Activated naive CD8-positive, alpha-beta T cell treated with anti-CD3 and anti-CD28 coated beads, Interleukin-2, amount 50 U/mL, for 24 hours (primary cell): ENCODE results near the gene USP37.

ENCODE experiments used
- ATAC-seq: fragments of 150-1000 bp; cut with Tn5 transposase; one replicate; pipeline ENCODE4 v1.10.0; 2021
- DNase-seq: peaks from one replicate; pipeline ENCODE4 v3.0.0; 2021
- H3K27ac Mint-ChIP-seq: one replicate; pipeline ENCODE4 v1.8.0; 2021; ENCODE audit warnings: mild to moderate bottlenecking, mixed read lengths
- H3K27me3 Mint-ChIP-seq: one replicate; pipeline ENCODE4 v1.8.0; 2021; ENCODE audit warnings: mixed read lengths
- H3K36me3 Mint-ChIP-seq: one replicate; pipeline ENCODE4 v1.8.0; 2021; ENCODE audit warnings: low read depth, mixed read lengths
- H3K4me1 Mint-ChIP-seq: one replicate; pipeline ENCODE4 v1.8.0; 2021; ENCODE audit warnings: mixed read lengths
- H3K4me3 Mint-ChIP-seq: one replicate; pipeline ENCODE4 v1.8.0; 2021; ENCODE audit warnings: mild to moderate bottlenecking, moderate library complexity, mixed read lengths
- H3K9me3 Mint-ChIP-seq: one replicate; pipeline ENCODE4 v1.8.0; 2021; ENCODE audit warnings: mixed read lengths

Gene USP37

DNA sequence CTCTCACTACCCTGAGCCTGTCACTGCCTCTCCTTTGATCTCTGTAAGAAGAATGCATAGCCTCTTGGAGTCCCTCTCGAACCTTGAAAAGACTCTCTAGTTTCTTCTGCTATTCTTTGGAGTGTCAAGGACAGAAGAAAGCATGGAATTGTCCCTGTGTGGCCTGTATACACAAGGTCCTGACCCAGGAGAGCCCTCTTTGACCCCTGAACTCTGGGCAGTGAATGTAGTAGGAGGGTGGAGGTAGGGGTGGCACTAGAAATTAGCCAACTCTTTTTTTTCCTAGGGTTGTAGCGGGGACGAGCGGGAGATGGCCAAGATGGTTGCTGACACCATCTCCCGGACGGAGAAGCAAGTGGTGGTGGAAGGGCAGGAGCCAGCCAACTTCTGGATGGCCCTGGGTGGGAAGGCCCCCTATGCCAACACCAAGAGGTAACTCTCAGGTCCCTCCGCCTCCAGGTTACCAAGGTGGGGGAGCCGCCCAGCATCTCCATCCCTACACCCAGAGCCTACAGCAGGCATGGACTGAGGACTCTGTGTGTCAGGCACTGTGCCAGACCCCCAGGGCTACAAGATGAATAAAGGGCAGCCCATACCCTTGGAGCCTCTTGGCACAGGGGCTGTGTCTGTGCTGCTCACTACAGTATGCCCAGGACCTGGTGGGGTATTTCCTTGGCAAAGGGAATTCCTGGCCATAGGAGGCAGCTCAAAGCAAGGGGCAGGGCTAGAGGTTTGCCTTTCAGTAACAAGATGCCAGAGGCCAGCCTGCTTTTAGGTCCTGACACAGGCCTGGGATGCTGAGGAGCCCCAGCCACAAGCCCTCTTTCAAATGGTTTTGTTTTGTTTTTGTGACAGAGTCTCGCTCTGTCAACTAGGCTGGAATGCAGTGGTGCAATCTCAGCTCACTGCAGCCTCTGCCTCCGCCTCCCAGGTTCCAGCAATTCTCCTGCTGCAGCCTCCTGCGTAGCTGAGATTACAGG lies 132.9 kb downstream of the USP37 start:
- H3K4me1 Mint-ChIP-seq = no peaks in the 10 kb centered on the region
- H3K27me3 Mint-ChIP-seq = peaks cover 2% of the 10 kb centered on the region
- H3K27ac Mint-ChIP-seq = no peak overlapping the region
- H3K36me3 Mint-ChIP-seq = no peaks in the 10 kb centered on the region
- DNase-seq (no peak), ATAC-seq (no peak)
- no peaks in the 10 kb centered on the region for H3K9me3 Mint-ChIP-seq
- no peak overlapping the region for H3K4me3 Mint-ChIP-seq

DNA sequence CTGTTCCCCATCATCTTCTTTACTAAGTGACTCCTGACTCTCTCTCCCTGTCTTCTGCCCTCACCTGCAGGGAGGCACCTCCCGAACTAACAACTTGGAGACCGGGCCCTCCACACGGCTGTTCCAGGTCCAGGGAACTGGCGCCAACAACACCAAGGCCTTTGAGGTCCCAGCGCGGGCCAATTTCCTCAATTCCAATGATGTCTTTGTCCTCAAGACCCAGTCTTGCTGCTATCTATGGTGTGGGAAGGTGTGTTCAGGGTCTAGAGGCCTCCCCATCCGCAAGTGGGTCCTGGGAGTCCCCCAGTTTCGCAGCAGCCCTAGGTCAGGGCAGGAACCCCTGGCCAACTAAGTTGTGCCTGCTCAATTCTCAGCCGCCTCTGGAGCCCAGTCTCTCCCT lies 133.7 kb downstream of the USP37 start:
- DNase-seq (no peak), ATAC-seq (no peak)
- Mint-ChIP-seq H3K4me3 (no peak overlapping the region), H3K27ac (no peak overlapping the region), H3K36me3 (no peaks in the 10 kb centered on the region), H3K9me3 (no peaks in the 10 kb centered on the region), H3K27me3 (peaks cover 2% of the 10 kb centered on the region), H3K4me1 (no peaks in the 10 kb centered on the region)

DNA sequence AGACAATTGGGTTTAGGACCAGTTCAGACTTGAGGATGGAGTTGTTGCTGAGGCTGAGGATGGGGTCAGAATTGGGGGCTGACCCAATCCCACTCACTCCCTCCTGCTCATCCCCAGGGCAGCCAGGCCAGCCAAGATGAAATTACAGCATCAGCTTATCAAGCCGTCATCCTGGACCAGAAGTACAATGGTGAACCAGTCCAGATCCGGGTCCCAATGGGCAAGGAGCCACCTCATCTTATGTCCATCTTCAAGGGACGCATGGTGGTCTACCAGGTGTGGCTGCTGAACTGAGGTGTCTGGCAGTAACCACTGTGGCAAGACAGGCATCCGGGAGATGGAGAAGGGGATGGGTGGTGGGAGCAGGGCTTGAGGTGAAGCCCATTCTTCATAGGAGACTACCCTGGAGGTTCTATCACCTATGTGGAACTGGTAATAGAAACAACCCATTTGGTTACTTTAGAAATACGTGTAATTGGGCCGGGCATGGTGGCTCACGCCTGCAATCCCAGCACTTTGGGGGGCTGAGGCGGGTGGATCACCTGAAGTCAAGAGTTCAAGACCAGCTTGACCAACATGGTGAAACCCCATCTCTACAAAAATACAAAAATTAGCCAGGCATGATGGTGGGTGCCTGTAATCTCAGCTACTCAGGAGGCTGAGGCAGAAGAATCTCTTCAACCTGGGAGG lies 135.3 kb downstream of the USP37 start:
- DNase-seq = no peak
- Mint-ChIP-seq H3K4me1 (no peaks in the 10 kb centered on the region), H3K27me3 (peaks cover 2% of the 10 kb centered on the region), H3K4me3 (no peak overlapping the region), H3K27ac (no peak overlapping the region), H3K36me3 (no peaks in the 10 kb centered on the region), H3K9me3 (no peaks in the 10 kb centered on the region)
- no peak for ATAC-seq

DNA sequence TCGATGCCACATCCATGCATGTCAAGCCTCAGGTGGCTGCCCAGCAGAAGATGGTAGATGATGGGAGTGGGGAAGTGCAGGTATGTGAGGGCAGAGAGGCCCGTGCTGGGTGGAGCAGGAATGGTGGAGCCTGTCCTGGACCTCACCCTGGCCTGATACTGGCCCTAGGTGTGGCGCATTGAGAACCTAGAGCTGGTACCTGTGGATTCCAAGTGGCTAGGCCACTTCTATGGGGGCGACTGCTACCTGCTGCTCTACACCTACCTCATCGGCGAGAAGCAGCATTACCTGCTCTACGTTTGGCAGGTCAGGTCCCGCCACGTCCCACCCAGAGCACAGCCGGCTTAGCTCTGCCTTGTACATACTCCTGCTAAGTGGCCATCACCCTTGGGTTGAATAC lies 136.3 kb downstream of the USP37 start:
- no peak for ATAC-seq
- Mint-ChIP-seq H3K27ac (no peak overlapping the region), H3K4me1 (no peaks in the 10 kb centered on the region), H3K27me3 (peaks cover 2% of the 10 kb centered on the region), H3K4me3 (no peak overlapping the region), H3K9me3 (no peaks in the 10 kb centered on the region), H3K36me3 (no peaks in the 10 kb centered on the region)
- DNase-seq = no peak

DNA sequence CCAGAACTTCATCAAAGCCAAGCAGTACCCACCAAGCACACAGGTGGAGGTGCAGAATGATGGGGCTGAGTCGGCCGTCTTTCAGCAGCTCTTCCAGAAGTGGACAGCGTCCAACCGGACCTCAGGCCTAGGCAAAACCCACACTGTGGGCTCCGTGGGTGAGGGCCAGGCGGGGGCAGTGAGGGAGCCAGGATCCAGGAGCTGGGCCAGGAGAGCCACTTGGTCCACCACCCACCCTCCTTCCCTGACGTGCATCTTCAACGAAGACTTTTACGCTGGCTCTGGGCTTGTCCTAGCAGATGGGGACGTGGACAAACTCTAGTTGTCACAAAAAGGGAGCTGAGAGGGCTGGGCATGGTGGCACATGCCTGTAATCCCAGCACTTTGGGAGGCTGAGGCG lies 137.4 kb downstream of the USP37 start:
- no peak for ATAC-seq

DNA sequence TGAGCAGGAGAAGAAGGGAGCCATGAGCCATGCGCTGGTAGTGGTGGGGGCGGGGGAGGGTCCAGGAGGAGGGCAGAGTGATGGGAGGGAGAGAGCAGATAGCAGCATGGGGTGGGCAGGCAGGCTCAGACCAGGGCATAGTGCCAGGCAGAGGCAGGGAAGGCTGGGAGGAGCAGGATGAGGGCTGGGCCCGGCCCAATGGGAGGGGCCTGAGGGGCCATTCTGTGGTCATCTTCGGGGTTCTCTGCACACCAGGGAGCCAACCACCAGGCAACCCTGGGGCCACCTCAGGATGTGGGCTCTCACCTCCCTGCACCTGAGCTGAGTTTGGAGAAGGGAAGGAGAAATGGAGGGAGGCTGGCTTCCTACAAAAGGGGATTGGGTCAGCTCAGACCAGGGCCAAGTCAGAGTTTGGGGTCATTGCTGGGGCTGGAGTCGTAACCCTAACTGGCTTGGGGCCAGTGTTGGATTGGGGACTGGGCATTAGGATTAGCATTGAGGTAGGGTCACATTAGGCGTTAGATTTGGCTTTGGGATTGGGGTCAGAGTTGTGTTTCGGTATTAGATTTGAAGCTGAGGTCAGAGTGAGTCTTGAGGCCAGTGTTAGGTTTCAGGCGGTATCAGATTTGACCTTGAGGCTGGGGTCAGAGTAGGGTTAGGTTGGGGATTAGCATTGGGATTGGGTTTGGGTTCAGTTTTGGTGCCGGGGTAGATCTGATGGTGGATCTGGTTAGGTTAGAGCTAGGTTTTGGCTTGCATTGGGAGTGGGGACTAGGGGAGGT lies 138.0 kb downstream of the USP37 start:
- H3K4me1 Mint-ChIP-seq = no peaks in the 10 kb centered on the region
- peaks cover 2% of the 10 kb centered on the region for H3K27me3 Mint-ChIP-seq
- H3K4me3 Mint-ChIP-seq = no peak overlapping the region
- H3K27ac Mint-ChIP-seq = peak overlapping the region; percentile 7
- no peaks in the 10 kb centered on the region for H3K36me3 Mint-ChIP-seq
- H3K9me3 Mint-ChIP-seq = no peaks in the 10 kb centered on the region
- ATAC-seq (no peak), DNase-seq (no peak)

More for the DNA sequence above, 137.4 kb downstream of the USP37 start:
- Mint-ChIP-seq H3K9me3 (no peaks in the 10 kb centered on the region), H3K27ac (no peak overlapping the region), H3K36me3 (no peaks in the 10 kb centered on the region), H3K27me3 (peaks cover 2% of the 10 kb centered on the region), H3K4me1 (no peaks in the 10 kb centered on the region), H3K4me3 (no peak overlapping the region)
- DNase-seq = no peak

DNA sequence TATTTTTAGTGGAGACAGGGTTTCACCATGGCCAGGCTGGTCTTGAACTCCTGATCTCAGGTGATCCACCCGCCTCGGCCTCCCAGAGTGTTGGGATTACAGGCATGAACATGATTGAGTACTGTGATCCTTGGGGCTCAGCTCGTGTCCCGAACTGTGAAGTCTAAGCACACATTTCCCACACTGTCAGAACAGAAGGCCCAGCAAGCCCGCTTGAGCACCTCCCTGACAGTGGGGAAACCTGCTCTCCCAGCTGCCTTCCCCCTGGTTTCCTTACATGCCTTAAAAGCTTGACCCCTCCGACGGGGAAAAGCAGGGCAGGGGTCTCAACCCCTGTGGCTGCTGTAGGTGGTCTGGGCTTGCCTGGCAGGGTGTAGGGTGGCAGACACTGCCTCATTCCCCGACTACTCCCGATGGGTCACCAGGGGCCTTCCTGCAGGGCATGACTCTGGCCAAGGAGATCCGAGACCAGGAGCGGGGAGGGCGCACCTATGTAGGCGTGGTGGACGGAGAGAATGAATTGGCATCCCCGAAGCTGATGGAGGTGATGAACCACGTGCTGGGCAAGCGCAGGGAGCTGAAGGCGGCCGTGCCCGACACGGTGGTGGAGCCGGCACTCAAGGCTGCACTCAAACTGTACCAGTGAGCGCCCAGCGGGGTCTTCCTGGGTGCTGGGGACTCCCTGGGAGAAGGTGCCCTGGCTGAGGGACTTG lies 139.1 kb downstream of the USP37 start:
- DNase-seq = no peak
- peaks cover 2% of the 10 kb centered on the region for H3K27me3 Mint-ChIP-seq
- no peaks in the 10 kb centered on the region for H3K9me3 Mint-ChIP-seq
- H3K4me3 Mint-ChIP-seq = no peak overlapping the region
- H3K4me1 Mint-ChIP-seq = no peaks in the 10 kb centered on the region
- no peaks in the 10 kb centered on the region for H3K36me3 Mint-ChIP-seq
- ATAC-seq = no peak
- H3K27ac Mint-ChIP-seq = no peak overlapping the region

DNA sequence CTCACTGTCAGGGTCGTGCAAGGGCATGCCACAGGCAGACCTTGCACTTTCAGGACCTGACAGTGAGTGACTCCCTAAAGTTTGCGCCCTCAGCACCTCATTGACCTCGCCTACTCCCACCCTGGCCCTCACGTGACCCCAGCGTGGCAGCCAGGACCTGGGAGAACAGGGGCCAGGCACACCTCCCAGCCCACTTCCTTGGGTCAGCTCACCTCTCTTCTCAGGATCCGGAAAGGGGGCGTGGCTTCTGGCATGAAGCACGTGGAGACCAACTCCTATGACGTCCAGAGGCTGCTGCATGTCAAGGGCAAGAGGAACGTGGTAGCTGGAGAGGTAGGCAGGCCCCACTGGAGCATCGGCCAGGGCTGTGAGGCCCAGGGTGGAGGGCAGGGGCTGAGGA lies 140.4 kb downstream of the USP37 start:
- Mint-ChIP-seq H3K36me3 (no peaks in the 10 kb centered on the region), H3K9me3 (no peaks in the 10 kb centered on the region), H3K4me3 (no peak overlapping the region), H3K27me3 (peaks cover 2% of the 10 kb centered on the region), H3K27ac (no peak overlapping the region), H3K4me1 (no peaks in the 10 kb centered on the region)
- ATAC-seq (no peak), DNase-seq (no peak)

DNA sequence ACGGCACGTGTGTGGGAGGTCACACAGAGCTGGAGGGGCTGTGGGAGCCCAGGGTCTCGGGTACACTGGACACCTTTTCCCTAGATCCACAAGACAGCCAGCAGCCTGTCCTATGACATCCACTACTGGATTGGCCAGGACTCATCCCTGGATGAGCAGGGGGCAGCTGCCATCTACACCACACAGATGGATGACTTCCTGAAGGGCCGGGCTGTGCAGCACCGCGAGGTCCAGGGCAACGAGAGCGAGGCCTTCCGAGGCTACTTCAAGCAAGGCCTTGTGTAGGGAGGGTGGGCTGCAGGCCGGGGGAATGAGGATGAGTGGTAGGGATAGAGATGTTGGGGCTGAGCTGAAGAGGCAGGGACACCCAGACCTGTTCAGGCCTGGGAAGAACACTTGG lies 142.6 kb downstream of the USP37 start:
- H3K9me3 Mint-ChIP-seq = no peaks in the 10 kb centered on the region
- H3K36me3 Mint-ChIP-seq = no peaks in the 10 kb centered on the region
- no peak overlapping the region for H3K27ac Mint-ChIP-seq
- H3K4me3 Mint-ChIP-seq = no peak overlapping the region
- DNase-seq = no peak
- no peaks in the 10 kb centered on the region for H3K4me1 Mint-ChIP-seq
- no peaks in the 10 kb centered on the region for H3K27me3 Mint-ChIP-seq
- no peak for ATAC-seq

DNA sequence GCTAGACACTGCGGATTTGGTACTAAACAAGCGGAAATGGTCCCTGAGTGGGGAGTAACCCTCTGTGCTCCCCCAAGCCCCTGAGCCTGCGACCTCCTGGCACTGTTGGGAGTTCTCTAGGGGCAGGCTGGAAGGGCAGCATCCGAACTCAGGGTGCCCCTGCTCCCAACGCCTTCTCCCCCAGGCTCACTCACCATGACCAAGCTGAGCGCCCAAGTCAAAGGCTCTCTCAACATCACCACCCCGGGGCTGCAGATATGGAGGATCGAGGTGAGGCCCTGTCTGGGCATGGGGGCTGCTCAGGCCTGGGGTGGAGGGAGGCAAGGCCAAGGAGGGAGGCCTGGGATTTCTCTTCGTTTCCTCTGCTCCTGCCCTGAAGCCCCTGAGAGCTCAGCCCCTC lies 144.6 kb downstream of the USP37 start:
- H3K9me3 Mint-ChIP-seq = no peaks in the 10 kb centered on the region
- no peak overlapping the region for H3K4me3 Mint-ChIP-seq
- no peak for DNase-seq
- H3K4me1 Mint-ChIP-seq = no peaks in the 10 kb centered on the region
- no peak for ATAC-seq
- H3K36me3 Mint-ChIP-seq = no peaks in the 10 kb centered on the region
- H3K27ac Mint-ChIP-seq = no peak overlapping the region
- H3K27me3 Mint-ChIP-seq = no peaks in the 10 kb centered on the region

DNA sequence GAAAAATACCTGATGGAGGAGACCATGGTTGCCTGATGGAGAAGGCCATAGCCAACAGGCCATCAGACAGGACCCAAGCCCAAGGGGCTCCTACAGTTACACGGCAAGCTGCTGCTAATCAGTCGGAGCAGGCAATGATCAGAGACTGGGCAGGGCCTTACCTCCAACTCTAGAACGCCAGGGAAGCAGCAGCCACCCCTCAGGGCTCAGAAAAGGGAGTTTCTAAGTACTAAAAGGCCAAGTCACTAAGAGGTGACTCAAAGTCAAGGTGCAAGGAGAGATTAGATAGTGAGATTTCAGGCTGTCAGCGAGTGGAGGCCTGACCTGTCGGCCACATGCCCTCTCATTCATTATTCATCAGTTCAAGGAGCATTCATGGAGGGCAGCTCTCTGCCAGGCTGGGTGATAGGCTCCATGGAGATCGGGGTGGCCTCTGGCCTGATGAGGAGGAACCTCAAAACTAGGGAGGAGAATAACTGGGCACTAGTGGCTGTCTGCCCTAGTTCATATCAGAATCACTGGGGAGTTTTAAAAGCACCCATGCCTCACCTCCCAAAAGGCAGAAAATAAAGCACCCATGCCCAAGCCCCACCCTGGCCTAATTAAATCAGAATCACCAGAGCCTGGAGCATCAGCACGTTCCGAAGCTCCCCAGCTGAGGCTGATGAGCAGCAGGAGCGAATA lies 145.6 kb downstream of the USP37 start:
- H3K27me3 Mint-ChIP-seq = no peaks in the 10 kb centered on the region
- no peaks in the 10 kb centered on the region for H3K4me1 Mint-ChIP-seq
- no peak for DNase-seq
- no peak for ATAC-seq
- no peak overlapping the region for H3K4me3 Mint-ChIP-seq
- no peak overlapping the region for H3K27ac Mint-ChIP-seq
- no peaks in the 10 kb centered on the region for H3K36me3 Mint-ChIP-seq
- no peaks in the 10 kb centered on the region for H3K9me3 Mint-ChIP-seq

DNA sequence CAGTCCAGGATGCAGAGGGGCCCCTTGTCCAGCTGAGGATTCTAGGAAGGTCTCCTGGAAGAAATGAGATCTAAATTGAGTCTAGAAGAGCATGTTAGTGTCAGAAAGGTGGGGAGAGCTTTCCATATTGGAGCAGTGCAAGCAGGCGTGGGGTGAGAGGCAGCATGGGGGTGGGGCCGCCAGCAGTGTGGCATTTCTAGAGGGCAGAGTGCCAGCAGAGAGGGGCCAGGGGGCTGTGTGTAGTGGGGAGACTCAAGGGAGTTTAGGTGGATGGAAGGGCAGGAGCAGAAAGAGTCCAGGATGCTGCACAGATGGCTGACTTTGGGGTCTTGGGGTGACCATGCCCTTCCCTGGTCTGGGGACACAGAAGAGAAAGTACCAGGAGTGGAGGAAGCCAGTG lies 147.1 kb downstream of the USP37 start:
- H3K9me3 Mint-ChIP-seq = no peaks in the 10 kb centered on the region
- ATAC-seq (no peak), DNase-seq (no peak)
- H3K4me1 Mint-ChIP-seq = no peaks in the 10 kb centered on the region
- H3K36me3 Mint-ChIP-seq = no peaks in the 10 kb centered on the region
- H3K27ac Mint-ChIP-seq = no peak overlapping the region
- H3K27me3 Mint-ChIP-seq = no peaks in the 10 kb centered on the region
- no peak overlapping the region for H3K4me3 Mint-ChIP-seq

DNA sequence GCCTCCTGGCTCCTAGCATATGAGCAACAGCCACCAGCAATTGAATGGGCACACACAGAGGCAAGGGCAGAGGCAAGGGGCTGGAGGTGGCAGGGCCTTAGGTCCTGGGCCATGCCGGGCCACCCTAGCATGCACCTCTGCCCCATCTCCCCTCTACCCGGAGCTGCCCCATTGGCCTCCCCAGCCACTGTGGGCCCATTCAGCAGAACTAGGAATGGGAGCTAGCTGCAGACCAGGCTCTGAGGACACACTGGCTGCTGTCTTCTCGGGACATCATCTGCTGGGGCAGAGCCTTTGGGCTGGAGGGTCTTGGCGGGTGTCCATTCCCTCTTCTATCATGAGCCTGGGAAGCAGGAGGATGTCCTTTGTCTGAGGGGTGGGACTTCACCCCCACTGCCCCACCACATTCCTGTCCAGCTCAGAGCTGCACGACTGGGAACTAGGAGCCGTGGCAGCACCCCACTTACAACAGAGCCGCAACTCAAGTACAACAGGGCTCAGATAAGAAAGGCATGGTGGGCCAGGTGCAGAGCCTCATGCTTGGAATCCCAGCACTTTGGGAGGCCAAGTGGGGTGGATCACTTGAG lies 148.4 kb downstream of the USP37 start:
- no peak for ATAC-seq
- Mint-ChIP-seq H3K4me3 (no peak overlapping the region), H3K27ac (no peak overlapping the region), H3K4me1 (no peaks in the 10 kb centered on the region), H3K36me3 (no peaks in the 10 kb centered on the region), H3K27me3 (no peaks in the 10 kb centered on the region), H3K9me3 (no peaks in the 10 kb centered on the region)
- DNase-seq = no peak
